NCI-H774 (cell line): ENCODE measurements around the gene GLYATL3.

Experiments used
- DNase-seq: peaks from one replicate; lab custom pipeline; 2025; lab: John Stamatoyannopoulos, UW

The GLYATL3 gene

DNA sequence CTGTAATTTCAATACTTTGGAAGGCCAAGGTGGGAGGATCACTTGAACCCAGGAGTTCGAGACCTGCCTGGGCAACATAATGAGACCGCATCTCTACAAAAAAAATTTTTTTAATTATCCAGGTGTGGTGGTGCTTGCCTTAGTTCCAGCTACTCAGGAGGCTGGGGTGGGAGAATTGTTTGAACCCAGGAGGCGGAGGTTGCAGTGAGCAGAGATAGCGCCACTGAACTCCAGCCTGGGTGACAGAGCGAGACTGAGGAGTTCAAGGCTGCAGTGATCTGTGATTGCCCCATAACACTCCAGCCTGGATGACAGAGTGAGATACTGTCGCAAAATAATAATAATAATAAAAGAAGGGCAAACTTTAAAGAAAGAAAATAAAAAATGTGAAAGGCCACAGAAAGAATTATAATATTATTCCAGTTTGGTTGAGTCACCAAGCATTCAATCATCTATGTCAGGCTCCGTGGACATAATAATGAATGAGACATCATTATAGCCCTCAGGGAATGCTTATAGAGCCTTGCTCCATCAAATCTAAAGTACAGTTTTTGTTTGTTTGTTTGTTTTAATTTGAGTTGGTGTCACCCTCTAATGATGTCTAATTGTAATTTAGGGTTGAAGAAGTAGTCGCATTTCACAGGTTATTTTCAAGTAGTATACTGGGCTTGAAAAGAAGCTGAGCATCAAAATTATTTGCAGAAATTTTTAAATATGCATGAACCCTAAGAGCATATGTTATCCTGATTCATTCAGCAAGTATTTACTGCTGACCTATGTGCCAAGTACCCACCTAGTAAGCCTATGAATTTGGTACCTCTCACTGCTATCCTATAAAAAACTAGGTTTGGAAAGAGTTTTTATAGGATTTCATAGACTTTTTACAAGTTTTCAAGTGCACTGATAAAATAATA is 15.1 kb downstream of the GLYATL3 start:
- DNase-seq: no peak

DNA sequence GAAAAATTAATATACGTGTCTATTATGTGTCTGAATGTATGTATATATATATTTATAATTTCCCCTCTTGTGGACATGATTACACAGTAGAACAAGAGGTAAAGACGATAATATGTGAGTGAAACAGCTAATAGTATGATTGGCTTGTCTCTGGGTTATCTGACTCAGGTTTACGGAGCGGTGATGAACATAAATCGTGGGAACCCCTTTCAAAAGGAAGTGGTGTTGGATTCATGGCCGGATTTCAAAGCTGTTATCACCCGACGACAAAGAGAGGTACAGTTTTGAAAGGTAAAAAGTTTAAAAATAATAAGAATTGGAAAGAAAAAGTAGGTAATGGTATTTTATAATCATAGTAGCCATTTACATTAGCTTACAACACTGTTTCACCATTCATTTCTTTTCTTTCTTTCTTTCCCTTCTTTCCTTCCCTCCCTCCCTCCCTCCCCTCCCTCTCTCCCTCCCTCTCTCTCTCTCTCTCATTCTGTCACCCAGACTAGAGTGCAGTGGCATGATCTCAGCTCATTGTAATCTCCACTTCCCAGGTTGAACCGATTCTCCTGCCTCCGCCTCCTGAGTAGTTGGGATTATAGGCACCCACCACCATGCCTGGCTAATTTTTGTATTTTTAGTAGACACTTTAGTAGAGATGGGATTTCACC is 15.9 kb downstream of the GLYATL3 start:
- no peak for DNase-seq

- no peak for DNase-seq
Observed at GRCh38 chr6:49516147-49516505, 16.4 kb downstream of the GLYATL3 start.

- no peak for DNase-seq
Observed at GRCh38 chr6:49517919-49518318, 18.2 kb downstream of the GLYATL3 start.

DNA sequence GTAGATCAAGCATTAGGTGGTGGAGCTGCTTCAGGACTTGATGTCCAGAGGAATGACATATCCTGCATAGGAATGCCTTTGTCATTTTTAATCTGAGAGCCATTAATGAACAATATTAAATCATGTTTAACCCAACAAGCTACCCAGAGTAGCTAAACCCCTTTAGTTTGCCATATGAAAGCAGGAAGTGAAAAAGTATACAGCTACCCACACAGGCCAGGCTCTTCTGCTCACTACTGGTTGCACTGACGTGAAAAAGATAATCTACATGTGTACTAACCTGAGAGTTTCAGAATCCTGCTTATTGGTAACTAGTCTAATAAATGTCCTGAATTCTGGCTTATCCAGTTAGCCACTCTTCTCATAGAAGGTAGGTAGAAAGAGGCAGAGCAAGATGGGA is 19.9 kb downstream of the GLYATL3 start:
- no peak for DNase-seq

DNA sequence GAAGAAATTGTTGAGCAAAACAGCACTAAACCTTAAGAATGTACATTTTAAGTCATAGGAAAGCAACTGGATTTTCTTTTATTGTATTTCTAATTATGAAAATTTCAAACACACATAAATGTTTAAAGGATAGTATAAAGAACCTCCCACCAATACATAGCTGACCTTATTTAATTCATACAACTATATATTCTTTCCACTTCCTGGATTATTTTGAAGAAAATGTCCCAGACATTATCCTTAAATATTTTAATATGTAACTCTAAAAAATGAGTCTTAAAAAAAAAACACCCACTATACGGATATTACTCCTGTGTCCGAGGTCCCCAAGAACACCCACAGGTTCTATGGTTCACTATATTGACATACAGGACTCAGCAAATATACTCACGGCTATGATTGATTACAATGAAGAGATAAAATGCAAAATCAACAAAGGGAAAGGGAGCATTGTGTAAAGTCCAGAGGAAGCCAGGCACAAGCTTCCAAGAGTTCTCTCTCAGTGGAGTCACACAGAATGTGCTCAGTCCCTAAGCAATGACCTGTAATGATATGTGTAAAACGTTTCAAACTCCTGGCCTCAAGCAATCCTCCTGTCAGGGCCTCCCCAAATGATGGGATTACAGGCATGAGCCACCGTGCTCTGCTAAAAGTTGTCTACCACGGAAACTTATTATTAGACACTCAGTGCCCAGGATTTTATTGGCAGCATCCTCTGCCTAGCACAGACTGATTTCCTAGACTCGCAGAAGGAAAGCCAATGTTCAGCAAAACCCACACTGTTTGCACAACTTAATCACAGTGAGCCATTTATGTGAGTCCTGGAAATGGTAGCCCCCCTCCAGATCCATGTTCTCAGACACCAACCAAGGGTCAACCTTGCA is 23.2 kb downstream of the GLYATL3 start:
- DNase-seq: no peak

DNA sequence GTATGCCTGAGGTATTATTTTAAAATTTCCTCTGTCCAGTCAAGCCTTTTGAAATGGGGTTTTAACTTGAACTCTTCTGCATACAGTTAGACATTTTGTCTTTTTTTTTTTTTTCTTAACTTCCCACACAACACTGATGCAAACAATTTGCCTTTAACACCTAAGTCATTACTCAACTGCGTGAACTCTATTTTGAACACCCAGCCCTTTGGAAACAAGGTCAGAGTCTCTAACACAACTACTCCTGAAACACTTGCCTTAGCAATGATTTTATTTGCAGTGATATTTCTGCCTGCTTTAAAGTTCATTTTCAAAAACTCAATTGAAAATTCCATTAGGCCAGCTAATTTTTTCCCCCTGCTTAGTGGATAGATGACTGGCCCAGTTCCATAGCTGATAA is 24.2 kb downstream of the GLYATL3 start:
- DNase-seq: no peak

- no peak for DNase-seq
Observed at GRCh38 chr6:49524541-49524940, 24.8 kb downstream of the GLYATL3 start.

DNA sequence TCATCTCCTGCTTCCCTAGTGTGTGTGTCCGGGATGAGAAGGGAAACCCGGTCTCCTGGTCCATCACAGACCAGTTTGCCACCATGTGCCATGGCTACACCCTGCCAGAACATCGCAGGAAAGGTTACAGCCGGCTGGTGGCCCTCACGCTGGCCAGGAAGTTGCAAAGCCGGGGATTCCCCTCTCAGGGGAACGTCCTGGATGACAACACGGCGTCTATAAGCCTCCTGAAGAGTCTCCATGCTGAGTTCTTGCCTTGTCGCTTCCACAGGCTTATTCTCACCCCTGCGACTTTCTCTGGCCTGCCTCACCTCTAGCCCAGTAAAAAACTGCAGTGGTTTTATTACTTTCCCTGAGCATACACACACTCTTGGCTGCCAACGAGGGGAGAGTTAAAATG is 26.9 kb downstream of the GLYATL3 start:
- no peak for DNase-seq

- DNase-seq: no peak
Observed at GRCh38 chr6:49527320-49527719, 27.6 kb downstream of the GLYATL3 start.

DNA sequence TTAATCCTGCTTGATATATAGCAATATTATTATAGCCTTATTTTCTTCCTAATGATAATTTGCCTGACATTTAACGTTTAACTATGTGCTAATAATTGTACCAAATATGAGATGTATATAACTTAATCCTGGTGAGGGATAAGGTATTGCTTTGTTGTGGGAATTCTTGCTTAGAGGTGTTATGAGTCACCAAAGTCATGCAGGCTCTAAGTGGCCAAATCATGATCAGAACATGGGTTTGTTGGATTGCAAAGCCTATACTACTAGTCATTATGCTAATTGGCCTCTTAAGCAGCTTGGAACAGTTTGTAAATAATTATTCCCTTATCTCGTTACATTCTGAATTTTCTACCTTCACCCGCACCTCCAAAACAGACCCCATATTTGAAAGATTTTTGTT is 28.8 kb downstream of the GLYATL3 start:
- no peak for DNase-seq

DNA sequence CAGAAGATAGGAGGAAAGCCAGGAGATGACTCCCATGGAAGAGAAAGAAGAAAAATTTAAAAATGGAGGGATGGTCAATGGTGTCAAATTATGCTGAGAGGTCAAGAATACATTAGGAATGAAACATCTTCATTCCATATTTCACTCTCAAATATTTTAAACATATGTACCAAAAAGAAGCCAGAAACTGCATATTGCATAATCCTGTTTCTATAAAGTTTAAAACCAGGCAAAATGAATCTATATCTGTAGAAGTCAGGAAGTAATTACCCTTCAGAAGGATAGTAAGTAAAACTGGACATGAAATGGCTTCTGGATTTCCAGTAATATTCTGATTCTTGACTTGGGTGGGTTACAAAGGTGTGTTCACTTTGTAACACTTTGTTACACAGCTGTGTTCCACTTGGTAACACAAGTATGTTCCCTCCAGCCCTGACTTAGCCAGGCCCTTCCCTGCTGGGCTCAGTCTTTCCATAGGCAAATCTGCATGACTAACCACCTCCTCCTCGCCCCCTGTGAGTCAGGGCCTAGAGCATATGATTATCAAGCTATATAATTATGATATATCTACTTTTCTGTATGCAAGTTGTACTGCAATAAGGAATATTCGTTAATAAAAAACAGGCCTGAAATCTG is 30.5 kb downstream of the GLYATL3 start:
- no peak for DNase-seq

DNA sequence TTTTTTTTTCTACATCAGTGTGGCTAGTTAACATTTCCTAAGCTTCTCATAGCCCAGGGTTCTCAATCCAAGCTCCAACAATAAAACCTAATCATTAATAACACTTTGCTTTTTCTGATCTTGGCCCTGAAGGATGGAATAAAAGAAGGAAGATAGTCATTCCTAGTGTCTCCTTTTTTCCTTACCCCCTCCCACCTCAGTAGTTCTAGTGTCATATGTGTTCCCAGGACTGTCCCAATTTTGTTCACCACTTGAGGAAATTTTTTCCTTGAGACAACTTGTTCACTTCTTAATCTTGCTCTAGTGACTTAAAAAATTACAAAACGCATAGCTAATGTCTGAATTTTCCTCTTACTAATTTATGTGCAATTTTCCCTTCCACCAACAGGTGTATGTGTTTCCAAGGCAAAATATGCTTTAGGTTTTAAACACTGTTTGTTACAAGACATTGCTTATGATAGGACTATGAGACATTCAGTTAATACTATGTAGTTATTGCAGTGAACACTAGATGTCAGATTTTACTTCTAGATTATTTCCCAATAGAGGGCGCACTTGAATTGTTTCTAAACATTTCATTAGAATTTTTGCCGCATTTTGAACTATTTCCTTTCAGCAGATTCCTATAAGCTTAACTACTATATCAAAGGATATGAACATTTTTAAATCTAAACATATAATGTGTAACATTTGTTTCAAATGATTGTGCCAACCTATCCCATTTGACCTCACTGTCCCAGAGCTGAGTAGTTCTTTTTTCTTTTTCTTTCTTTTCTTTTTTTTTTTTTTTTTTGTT is 32.2 kb downstream of the GLYATL3 start:
- DNase-seq: peak; percentile 68

- no peak for DNase-seq
Observed at GRCh38 chr6:49535795-49536194, 36.1 kb downstream of the GLYATL3 start.

DNA sequence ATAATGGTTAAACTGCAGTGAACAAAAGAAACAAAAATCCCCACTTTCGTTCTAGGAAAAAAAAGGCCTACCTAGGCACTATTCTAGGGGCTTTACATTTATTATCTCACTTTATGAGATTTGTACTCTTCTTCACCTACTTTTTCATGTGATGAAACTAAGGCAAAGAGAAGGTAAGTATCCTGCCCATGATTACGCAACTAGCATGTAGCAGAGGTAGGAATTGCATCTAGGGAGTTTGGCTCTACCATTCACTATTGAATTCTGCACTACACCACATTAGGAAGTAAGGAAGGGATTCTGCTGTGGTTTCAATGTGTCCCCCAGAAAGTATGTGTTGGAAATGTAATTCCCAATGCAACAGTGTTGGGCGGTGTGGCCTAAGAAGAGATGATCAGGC is 39.4 kb downstream of the GLYATL3 start:
- DNase-seq: no peak

GRCh38 chr6:49540614-49541013 is 40.9 kb downstream of the GLYATL3 start:
- DNase-seq: no peak

- DNase-seq: peak; percentile 3
Observed at GRCh38 chr6:49541210-49541724, 41.5 kb downstream of the GLYATL3 start.

- DNase-seq: no peak
Observed at GRCh38 chr6:49541936-49542335, 42.2 kb downstream of the GLYATL3 start.

- no peak for DNase-seq
Observed at GRCh38 chr6:49543087-49543858, 43.5 kb downstream of the GLYATL3 start.

DNA sequence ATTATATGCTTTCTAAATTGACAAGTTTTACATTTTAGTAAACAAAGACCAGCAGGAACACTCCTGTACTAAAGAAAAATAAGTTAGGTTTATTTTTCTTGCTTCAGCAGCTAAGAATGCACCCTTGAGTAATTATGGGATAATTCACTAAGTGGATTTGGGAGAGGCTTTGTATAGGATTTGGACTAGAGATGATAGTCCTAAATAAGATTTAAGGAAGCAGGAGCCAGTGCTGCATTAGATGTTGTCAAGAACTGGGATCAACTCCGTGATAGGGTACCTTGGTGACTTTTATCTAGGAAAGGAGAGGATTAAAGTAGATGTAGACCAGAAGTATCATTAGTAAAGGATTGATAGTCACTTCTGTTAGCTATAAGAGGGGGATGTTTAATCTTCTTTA is 46.6 kb downstream of the GLYATL3 start:
- no peak for DNase-seq
